Right kidney (tissue), 1 donor: ENCODE data around the gene LRP11.
"Not testable (repeated sequence)": the region's sequence is repeated elsewhere in the genome, so short reads cannot be mapped to it uniquely, and the experiment has no call there.

Source experiments
- DNase-seq: peaks from one replicate; pipeline ENCODE4 v3.0.0-alpha.2; 2016

LRP11 gene

DNA sequence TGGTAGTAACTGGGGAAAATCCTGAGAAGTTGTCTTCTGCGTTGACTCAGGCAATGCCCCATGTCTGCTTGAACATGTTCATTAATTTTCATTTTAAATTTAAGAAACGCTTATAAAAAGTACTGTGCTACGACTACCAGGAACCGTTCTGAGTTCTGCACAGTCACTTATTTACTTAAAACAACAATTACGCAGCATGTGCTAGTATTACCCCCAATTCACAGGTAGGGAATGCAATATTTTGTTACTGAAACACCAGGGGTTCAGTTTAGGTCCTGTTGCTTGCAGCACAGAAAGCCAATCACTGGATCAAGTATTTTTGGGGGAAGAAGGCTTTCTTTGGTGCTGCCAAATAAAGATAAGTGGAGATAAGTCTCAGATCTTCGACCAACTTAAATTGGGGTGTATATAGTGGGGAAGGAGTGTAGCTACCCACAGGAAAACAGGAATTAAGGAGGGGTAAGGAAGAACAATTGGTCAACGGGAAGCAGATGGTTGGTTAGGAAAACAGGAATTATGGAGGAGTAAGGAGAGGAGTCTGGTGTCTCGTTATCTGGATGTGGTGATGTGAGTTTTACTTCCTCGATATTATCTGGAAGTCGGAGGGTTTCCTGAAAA lies 5.2 kb upstream of the LRP11 start:
- DNase-seq: no peak

GRCh38 chr6:149867876-149868640 lies 3.9 kb upstream of the LRP11 start:
- DNase-seq: no peak

DNA sequence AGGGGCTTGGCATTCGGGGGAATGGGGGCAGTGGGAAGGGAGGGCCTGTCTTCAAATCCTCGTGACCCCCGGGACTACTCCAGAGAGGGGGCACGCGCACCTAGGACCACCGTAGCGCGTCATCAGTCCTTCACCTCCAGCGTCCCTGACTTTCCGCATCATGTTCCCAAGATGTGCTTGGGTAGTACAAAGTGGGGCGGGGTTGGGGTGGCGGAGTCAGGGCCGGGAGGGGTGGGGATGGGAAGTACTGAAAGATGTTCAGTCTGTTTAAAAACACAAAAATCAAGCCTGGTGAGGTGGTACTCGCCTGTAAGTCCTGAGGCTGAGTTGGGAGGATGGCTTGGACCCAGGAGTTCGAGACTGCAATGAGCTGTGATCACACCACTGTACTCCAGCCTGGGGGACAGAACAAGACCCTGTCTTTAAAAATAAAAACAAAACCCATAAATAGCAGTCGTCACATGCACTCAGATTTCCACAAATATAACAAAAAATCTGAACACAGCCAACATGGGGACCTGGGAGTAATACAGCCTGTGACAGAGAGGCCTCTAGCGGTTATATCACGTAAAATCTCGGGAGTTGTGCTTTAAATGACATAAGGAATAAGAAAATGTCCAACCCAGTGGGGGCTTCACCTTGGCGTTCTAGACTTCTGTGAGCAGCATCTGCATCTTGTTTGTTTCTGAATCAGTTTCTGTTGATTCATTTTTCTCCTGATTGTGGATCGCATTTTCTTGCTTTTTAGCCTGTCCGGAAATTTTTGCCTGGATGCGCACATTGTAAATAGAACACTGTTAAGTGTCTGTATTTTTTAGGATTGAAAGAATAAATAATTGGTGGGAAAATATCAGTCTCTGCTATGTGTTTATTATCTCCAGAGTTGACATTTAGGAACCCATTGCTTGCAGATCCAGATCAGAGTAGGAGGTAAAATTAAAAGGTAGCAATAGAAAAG lies 698 bp upstream of the LRP11 start:
- peak; percentile 52 for DNase-seq

- peak; percentile 89 for DNase-seq
Observed at GRCh38 chr6:149862922-149863697, 1.0 kb downstream of the LRP11 start.

- not testable (repeated sequence) for DNase-seq
Observed at GRCh38 chr6:149862424-149862738, 1.8 kb downstream of the LRP11 start.

DNA sequence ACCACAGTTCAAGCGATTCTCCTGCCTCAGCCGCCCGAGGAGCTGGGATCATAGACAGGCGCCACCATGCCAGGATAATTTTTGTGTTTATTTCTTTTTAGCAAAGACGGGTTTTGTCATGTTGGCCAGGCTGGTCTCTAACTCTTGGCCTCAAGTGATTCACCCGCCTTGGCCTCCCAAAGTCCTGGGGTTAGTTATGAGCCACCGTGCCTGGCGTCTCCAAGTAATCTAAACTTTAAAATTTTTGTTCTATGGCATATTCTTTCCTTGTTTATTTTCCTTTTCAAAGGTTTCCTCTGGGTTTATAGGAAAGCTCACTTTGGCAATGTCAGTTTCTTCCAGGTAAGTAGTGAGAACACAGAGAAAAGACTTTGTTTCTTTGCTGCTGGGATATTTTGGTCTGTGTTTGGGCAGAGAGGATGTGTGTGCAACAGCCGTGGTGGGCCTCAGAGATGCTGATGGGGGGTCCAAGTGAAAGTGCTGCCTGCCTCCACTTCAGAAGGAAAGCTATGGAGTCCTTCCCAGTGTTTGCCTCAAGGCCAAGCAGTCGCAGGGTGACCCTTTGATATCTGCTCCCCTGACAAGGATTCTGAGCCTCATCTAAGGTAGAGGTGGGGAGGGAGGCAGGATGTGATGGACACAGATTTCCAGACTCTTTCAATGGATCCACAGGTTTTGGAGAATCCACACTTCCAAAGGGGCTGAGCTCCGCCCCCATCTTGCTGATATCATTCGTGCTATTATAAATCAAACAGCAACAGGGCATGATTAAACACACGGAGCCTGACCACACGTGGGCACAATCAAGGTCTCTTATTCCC lies 2.3 kb downstream of the LRP11 start:
- no peak for DNase-seq

- DNase-seq: no peak
Observed at GRCh38 chr6:149860834-149861602, 3.1 kb downstream of the LRP11 start.

DNA sequence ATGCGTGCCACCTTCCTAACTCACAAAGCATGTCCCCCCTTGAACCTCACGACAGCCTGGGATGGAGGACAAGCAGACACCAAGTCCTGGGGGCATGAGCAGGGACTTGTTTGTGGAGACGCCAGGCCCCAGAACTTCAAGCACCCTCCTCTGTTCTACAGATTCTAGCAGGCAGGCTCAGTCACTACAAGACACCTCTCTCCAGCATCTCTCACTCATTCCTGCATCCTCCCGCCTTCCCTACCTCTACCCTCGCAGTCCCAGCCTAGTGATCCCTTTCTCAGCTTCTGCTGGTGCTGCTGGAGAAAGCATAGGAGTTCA lies 3.7 kb downstream of the LRP11 start:
- DNase-seq: no peak

- no peak for DNase-seq
Observed at GRCh38 chr6:149859938-149860337, 4.2 kb downstream of the LRP11 start.

DNA sequence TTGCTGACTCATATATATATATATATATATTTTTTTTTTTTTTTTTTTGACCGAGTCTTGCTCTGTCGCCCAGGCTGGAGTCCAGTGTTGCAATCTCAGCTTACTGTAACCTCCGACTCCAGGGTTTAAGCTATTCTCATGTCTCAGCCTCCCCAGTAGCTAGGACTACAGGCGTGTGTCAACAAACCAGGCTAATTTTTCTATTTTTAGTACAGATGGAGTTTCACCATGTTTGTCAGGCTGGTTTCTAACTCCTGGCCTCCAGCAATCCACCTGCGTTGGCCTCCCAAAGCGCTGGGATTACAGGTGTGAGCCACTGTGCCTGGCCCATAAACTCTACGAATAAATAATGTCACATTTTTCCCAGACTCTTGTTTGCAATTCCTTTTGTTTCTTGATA lies 4.8 kb downstream of the LRP11 start:
- no peak for DNase-seq

DNA sequence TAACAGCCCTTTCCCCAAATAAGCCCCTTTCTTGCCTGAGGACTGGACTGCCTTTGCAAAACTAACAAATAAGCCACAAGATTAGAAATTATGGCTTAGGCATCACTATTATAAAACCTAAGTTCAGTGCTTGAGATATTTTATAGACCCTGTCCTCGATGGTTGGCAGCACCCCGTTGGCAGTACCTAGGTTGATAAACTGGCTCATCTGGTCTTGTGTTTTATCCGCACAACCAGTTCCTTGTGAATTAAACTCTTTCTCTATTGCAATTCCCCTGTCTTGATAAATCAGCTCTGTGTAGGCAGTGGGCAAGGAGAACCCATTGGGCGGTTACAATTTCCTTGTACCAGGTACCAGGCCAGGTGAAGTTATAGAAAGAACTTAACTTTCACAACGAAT lies 6.6 kb downstream of the LRP11 start:
- DNase-seq: no peak

DNA sequence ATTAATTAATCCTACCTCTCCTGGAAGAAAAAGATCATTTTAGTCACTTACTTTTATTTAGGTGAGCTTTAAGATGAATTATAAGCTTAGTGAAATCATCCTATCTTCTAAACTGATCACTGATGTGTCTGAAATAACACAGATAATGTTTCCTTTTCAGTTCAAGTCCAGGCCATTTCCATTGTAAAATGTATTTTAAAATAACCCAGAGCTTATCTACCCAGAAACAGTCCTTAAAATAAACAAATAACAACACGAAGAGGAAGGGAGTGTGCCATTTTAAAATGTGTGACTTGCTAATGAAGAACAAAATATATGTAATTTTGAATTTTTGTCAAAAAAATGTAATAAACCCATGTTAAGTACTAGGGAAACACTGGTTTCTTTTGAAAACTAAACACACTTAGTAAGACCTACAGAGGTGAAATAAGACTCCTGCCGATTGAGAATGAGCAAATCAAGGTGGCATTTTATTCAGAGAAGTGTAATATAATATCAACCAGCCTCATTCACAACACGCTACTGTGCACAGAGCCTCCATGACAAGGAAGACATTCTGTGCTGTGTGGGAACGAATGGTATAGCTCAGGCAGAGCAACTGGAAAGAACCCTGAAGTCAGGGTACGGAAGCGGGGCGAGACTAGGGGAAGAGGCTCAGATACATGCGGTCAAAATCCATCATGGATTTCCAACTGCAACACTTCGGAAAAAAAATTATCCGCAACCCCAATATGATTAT lies 7.7 kb downstream of the LRP11 start:
- DNase-seq: no peak

GRCh38 chr6:149855741-149856140 lies 8.4 kb downstream of the LRP11 start:
- DNase-seq: no peak

DNA sequence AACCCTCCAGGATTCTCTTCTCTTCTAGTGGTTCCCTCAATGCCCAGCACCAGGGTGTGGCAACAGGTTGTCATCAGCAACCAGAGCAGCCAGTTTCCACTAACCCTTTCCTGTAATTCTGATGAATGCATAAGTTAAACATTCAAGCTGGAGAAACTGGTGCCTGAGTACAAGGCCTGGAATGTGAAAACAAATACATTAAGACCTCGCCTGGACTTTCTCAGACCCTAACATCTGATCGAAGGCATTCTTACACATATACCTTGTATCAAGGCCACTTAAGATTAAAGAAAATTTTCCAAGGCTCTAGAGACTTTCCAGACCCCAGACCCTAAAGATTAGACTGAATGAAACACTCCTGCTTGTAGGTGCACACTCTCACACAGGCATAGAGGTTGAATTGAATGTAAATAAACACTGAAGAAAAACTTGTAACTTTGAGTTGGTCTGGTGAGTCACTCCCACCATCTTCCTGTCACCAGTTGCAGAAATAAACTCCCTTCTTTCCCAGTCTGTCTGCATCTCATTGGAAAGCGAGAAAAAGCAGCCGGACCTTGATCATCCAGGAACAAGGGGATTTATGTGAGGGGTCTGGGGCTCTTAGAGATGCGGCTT lies 9.0 kb downstream of the LRP11 start:
- no peak for DNase-seq

DNA sequence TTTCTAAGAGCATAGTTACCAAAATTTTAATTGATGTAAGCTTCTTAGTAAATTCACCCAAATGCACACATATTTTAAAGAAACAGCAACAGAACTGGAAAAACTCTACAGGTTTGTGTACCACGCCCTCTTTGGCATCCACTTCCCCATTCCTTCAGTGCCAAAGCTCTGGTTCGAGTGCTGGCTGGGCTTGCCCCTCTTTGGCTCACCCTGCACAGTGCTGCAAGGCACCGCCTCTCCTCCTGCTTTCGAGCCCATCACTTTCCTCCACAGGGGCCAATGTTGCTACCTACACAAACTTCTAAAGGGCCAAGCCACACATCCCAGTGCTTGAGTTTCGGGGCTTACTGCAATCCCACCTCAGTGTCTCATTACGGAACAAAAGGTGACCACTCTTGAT lies 9.6 kb downstream of the LRP11 start:
- DNase-seq: no peak

- DNase-seq: not testable (repeated sequence)
Observed at GRCh38 chr6:149854017-149854416, 10.1 kb downstream of the LRP11 start.

DNA sequence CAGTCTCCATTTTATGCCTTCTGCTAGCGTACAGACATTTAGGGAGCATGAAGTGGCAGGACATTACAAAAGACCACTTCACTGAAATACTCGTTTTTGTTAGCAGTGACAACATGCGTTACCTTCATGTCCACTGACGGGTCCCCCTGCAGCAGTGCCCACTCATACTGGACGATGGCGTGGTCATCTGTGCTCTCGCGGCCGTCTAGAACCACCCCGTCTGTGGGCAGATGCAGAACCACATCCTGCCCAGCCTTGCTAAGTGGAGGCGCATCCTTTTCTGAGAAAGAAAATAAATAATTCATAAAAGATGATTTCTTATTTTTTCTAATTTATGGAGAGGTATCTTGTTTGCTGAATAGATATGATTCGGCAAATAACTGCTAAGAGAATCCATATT lies 11.3 kb downstream of the LRP11 start:
- DNase-seq: no peak

DNA sequence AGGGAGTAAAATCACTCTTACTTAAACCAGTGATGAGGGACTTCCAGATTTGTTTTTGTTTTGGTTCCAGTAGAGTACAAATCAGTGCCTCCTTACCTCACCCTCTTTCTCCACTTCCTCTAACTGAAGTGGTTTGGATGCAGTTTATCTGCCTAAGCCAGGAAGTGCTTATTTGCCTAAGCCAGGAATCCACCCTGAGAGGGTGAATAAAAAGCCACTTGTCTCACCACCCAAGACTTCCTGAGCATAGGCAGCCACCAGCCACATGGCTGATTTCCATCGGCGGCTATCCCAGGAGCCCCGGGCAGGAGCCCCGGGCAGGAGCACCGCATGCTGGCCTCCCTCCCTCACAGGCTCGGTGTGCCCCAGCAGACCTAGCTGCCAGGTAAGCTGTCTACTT lies 12.0 kb downstream of the LRP11 start:
- DNase-seq: no peak

GRCh38 chr6:149851461-149852110 lies 12.6 kb downstream of the LRP11 start:
- no peak for DNase-seq
